HG03025 (cell line): ENCODE results near the gene KRTAP10-3.
"Not testable (repeated sequence)": the region's sequence is repeated elsewhere in the genome, so short reads cannot be mapped to it uniquely, and the experiment has no call there.

Experiments
- ATAC-seq: cut with Tn5 transposase; IDR thresholded peaks from one replicate; pipeline ENCODE4 v1.9.1; 2021; ENCODE audit warnings: mild to moderate bottlenecking, moderate library complexity; ENCODE audit not compliant: unreplicated experiment, low FRiP score

The KRTAP10-3 gene

GRCh38 chr21:44558695-44559094 is at the start of gene KRTAP10-3:
Gene KRTAP10-3 (minus strand): TSS chr21:44558795. CDS start chr21:44558715, 80 bp downstream.
- ATAC-seq, result no peak

DNA sequence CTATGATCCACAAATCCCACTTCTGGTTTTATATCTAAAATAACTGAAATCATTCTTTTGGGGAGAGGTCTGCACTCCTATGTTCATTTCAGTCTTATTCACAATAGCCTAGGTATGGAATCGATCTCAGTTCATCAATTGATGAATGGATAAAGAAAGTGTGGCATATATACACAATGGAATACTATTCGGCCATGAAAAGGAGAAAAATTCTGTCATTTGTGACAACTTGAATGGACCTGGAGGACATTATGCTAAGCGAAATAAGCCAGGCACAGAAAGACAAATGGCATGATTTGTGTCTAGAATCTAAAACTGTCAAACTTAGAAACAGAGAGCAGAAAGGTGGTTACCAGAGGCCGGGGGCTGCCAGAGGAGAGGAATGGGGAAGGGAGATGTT is 47.9 kb upstream of the KRTAP10-3 start:
- no peak for ATAC-seq

DNA sequence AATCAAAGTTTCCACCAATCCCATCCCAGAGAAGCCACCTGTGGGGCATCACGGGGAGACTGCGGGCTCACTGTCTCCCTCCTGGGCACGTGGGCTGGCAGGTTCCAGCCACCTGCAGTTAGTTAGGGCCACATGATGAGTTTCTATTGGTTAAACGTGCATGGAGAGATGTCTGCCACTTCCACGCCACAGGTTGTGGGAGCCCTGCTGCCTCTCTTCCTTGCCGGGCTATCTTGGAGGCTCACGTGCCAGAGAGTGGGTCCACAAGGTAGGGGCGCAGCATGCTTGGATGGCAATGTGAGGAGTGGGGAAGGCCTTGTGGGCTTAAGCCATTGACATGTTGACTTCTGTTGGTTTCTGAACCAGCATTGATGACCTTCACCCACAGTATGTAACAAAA is 45.3 kb upstream of the KRTAP10-3 start:
- ATAC-seq, result no peak

- no peak for ATAC-seq
These were observed 44.7 kb upstream of the KRTAP10-3 start for GRCh38 chr21:44603109-44603875.

DNA sequence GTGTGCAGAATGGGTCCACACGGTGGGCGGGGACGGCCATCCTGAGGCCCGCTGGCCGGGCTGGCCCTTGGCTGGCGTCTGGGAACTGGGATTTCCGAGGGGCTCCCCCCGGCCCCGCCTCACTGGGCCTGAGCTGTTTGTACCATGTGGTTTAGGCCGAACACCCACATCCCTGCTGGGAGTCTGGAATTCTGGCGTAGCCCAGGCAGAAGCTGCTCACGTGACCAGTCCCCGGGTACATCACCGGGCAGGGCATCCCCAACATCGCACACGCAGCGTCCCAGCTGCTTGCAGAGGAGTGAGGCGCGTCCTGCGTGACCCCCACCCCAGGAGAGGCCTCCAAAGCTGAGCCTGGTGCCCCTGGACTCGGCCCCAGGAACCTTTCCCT is 43.9 kb upstream of the KRTAP10-3 start:
- ATAC-seq, result no peak

DNA sequence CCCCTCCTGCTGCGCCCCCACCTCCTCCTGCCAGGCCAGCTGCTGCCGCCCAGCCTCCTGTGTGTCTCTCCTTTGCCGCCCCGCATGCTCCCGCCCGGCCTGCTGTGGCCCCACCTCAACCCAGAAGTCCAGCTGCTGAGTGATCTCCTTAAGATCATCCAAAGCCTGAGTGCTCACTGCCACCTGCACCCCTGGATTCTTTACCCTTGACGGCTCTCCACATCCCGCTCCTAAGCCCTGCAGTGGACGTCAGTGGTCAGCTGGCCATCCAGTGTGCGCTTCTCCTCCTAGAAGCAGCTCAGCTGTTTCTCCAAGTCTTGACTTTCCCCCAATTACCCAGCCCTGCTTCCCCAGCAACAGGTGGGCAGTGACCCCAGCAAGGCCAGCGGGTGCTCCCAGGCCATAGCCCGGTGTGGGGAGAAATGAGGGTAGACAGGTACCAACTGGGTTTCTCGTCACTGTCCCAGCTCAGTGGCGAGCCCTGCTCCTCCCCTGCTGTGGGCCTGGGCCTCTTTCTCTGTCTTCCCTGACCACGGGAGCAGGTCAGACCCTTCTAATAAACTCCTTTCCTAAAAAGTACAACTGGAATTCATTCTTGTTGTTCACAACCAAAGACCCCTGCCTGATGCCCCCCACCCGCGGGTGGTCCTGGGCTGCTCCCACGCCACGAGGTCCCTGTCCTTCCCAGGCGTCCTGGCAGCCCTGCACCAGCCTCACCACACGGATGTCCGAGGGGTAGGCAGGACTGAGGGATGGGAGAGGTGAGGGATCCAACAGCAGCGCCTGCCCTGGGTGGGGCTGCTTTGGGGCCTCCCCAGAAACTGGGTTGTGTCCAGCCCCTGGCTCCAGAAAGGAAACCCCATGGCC is 43.2 kb upstream of the KRTAP10-3 start:
- no peak for ATAC-seq

DNA sequence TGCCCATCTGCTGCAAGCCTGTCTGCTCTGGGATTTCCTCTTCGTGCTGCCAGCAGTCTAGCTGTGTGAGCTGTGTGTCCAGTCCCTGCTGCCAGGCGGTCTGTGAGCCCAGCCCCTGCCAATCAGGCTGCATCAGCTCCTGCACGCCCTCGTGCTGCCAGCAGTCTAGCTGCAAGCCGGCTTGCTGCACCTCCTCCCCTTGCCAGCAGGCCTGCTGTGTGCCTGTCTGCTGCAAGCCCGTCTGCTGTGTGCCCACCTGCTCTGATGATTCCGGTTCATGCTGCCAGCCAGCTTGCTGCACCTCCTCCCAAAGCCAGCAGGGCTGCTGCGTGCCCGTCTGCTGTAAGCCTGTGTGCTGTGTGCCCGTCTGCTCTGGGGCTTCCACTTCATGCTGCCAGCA is 42.5 kb upstream of the KRTAP10-3 start:
- not testable (repeated sequence) for ATAC-seq

GRCh38 chr21:44600118-44600978 is 41.8 kb upstream of the KRTAP10-3 start, which contains the start of gene KRTAP10-7:
Gene KRTAP10-7 (plus strand): TSS chr21:44600597. CDS start chr21:44600622, 25 bp downstream.
- ATAC-seq, result not testable (repeated sequence)

- ATAC-seq, result no peak
These were observed 40.9 kb upstream of the KRTAP10-3 start for GRCh38 chr21:44599264-44600029.

- no peak for ATAC-seq
These were observed 39.5 kb upstream of the KRTAP10-3 start for GRCh38 chr21:44598061-44598460.

- ATAC-seq, result no peak
These were observed 37.6 kb upstream of the KRTAP10-3 start for GRCh38 chr21:44596068-44596725.

DNA sequence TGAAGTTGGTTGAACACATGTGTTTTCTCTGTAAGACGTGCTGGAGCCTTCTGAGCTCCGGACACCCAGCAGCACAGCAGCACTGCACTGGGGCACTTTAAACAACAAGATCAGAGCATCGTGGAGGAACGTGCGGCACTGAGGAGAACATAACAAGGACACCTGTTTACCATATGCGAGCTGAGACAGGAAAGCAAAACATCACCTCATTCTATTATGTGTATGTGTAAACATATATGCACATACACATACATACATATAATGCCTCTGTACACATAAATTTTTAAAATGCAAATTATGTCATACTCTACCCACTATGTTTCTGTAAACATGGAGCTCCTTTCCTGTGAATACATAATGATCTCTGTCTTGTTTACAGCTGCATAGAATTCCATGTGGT is 36.9 kb upstream of the KRTAP10-3 start:
- no peak for ATAC-seq

GRCh38 chr21:44594406-44594916 is 35.9 kb upstream of the KRTAP10-3 start:
- no peak for ATAC-seq

DNA sequence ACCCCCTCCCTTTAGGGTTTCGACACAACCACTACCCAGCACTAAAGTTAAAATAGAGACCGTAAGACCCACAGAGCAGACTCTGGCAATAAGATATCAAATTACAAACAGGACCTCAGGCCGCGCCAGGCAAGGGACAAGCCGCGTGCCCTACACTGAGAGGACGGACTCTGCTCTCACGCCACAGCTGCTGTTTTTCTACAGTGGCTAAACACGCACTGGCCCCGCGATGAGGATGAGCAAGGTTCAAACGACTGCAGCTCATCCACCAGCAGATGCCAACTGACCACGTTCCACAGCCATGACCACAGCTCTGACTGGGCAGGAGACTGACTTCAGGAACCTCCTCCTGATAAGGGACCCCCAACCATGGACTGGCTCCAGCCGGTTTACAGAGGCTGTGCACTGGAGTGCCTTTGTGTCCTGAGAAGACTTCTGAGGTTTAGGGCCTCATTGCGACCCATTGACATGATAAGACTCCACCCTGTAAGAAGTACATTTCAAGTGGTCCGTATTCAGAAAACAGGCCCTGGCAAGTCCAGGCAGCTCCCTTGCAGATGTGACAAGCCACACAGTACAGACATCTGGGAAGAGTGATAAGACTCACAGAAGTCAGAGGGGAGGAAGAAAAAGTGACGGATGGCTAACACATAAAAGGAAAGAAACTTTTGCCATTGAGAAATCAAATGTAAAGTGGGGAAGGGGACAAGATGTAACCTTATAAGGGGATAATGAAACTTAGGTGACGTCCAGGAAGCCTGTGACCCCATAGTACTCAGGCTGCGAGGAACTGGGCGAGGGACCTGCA is 35.2 kb upstream of the KRTAP10-3 start:
- ATAC-seq, result no peak

GRCh38 chr21:44592446-44593311 is 34.1 kb upstream of the KRTAP10-3 start, which contains the start of gene KRTAP10-6:
Gene KRTAP10-6 (minus strand): TSS chr21:44592505. CDS start chr21:44592484, 21 bp downstream.
- no peak for ATAC-seq

GRCh38 chr21:44591801-44592130 is 33.2 kb upstream of the KRTAP10-3 start:
- ATAC-seq, result not testable (repeated sequence)
